Esophagus (tissue), 2 donors: Measurements from ENCODE around the gene EIF6. TPM values are rescaled to one million over a fixed set of nuclear protein-coding genes. Genes with fewer than 3 reads are reported as not detected.

Source experiments
- H3K27ac ChIP-seq, 2 donors: one replicate each; pipeline ENCODE4 v1.5.1; 2013; ENCODE audit warnings: low read depth in 2 of 2, mild to moderate bottlenecking in 2 of 2, inconsistent platforms in 1 of 2, low read length in 1 of 2, moderate library complexity in 1 of 2
- H3K27me3 ChIP-seq, 2 donors: one replicate each; pipeline ENCODE4 v1.6.1; 2013; ENCODE audit warnings: low read length in 2 of 2, control low read depth in 1 of 2, mild to moderate bottlenecking in 1 of 2; ENCODE audit not compliant: insufficient read depth in 2 of 2, control insufficient read depth in 1 of 2
- H3K36me3 ChIP-seq, 2 donors: one replicate each; pipeline ENCODE4 v1.6.1; 2013; ENCODE audit warnings: low read length in 1 of 2; ENCODE audit not compliant: control insufficient read depth in 2 of 2, insufficient read depth in 2 of 2
- H3K4me1 ChIP-seq, 2 donors: one replicate each; pipeline ENCODE4 v1.6.1; 2013; ENCODE audit warnings: low read length in 1 of 2; ENCODE audit not compliant: control insufficient read depth in 2 of 2, insufficient read depth in 2 of 2
- H3K4me3 ChIP-seq, 2 donors: one replicate each; pipeline ENCODE4 v1.5.1; 2013; ENCODE audit warnings: low read length in 2 of 2, mild to moderate bottlenecking in 2 of 2, low read depth in 1 of 2, moderate library complexity in 1 of 2
- H3K9me3 ChIP-seq, 2 donors: one replicate each; pipeline ENCODE4 v1.6.1; 2013; ENCODE audit warnings: mild to moderate bottlenecking in 2 of 2, low read depth in 1 of 2, low read length in 1 of 2, moderate library complexity in 1 of 2; ENCODE audit not compliant: control insufficient read depth in 2 of 2, insufficient read depth in 1 of 2
- WGBS, 2 donors: extraction: QIAGEN DNeasy Blood & Tissue Kit; methylation state at CpG; one replicate each; pipeline ENCODE4 v1.1.7; 2013; 5-methylcytosine and 5-hydroxymethylcytosine counted together
- polyA plus RNA-seq, 2 donors: library from polyadenylated mRNA; stranded (reverse); fragments of 200-250 nt; gene quantifications; one replicate each; pipeline ENCODE4 v1.2.3, GENCODE V29; 2013
- donor health status: healthy with polysubstance abuse.
- donor health status: Bipolar disorder and iron deficiency.

Gene EIF6
- polyA plus RNA-seq, 2 donors = 186 to 315 TPM

DNA sequence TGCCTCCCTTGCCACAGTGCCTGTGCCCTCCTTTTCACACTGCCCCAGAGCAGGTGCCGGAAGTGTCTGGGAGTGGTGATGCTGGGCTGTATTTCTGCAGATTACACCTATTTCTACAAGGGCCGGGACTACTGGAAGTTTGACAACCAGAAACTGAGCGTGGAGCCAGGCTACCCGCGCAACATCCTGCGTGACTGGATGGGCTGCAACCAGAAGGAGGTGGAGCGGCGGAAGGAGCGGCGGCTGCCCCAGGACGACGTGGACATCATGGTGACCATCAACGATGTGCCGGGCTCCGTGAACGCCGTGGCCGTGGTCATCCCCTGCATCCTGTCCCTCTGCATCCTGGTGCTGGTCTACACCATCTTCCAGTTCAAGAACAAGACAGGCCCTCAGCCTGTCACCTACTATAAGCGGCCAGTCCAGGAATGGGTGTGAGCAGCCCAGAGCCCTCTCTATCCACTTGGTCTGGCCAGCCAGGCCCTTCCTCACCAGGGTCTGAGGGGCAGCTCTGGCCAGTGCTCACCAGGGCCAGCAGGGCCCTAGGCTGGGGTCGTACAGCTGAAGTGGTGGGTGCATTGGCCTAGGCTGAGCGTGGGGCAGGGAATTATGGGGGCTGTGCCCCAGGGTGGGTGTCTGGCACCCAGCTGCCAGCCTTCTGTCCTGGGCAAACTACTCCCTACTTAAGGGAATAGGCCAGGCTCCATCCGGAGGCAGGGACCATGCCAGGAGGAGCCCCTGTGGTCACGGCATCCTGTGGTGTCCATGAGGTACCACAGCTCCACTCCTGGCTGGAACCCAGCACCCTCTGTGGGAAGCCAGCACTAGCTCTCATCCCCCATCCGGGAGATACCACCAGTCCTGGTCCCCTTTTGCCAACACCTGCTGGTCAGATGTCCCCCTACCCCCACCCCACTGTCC, 10.1 kb downstream of the EIF6 start:
- 91 to 93% methylated on average over 24 of the region's 24 CpGs for WGBS, 2 donors
- Histone ChIP-seq H3K27ac (no peak overlapping the region), H3K4me3 (no peak overlapping the region), H3K9me3 (no peaks in the 10 kb centered on the region), H3K36me3 (peaks cover under 1 to 44% of the 10 kb centered on the region in 2 donors), H3K4me1 (peaks cover 2 to 7% of the 10 kb centered on the region in 2 donors), H3K27me3 (no peaks in the 10 kb centered on the region)

DNA sequence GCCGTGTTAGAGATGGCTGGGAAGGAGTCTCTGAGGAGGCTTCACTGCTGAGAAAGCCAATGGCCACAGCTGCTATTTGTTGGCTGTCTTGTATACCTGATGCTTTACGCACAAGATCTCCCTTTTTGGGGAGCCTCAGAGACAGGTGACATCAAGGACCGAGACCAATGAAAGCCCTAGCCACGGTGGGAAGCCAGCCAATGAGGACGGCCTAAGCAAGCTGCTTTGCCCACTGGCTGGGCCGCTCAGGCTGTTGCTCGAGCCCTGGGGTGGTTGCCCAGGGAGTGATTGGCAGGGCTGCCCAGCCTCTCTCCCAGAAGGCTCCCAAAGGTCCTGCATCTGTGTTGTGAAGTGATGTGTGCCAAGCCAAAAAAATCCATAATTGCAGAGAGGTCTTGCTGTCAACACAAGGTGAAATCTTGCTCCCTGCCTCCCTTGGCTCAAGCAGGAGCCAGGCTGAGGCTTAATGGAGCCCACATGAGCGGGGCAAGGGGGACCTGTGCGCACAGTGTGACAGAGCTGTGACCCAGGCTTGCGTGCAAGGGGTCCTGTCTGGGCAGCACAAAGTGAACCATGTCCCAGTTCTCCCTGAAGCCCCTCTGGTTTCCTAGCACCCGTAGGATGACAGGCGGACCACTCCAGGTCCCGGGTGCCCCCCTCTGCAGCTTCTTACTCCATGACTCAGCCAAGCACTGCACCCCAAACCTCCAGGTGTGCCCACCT, 11.0 kb downstream of the EIF6 start:
- H3K4me1 ChIP-seq = peaks cover 2 to 7% of the 10 kb centered on the region in 2 donors
- no peaks in the 10 kb centered on the region for H3K9me3 ChIP-seq
- peaks cover 0 to 36% of the 10 kb centered on the region in 2 donors for H3K36me3 ChIP-seq
- H3K27ac ChIP-seq = no peak overlapping the region
- WGBS, 2 donors = 80 to 84% methylated on average over 13 of the region's 13 CpGs
- H3K27me3 ChIP-seq = no peaks in the 10 kb centered on the region
- no peak overlapping the region for H3K4me3 ChIP-seq

DNA sequence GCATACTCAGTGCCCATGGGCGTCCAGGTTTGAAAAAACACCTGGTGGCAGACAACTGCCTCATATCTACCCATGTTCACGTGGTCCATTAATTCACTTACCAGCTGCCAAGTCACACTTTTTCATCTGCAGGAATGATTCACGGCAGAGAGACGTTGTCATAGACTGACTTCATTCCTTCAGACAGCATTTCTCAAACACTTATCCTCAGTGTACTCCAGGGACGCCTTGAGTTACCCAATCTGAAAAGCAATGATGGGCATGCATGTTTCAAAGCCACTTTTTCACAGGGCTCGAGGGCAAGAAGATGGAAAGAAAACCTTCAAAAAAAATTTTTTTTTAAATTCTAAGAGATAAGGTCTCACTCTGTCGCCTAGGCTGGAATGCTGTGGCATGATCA, 12.7 kb downstream of the EIF6 start:
- no peak overlapping the region for H3K4me3 ChIP-seq
- H3K27ac ChIP-seq = no peak overlapping the region
- no peaks in the 10 kb centered on the region for H3K27me3 ChIP-seq
- peaks cover 2 to 7% of the 10 kb centered on the region in 2 donors for H3K4me1 ChIP-seq
- no peaks in the 10 kb centered on the region for H3K9me3 ChIP-seq
- peaks cover 0 to 43% of the 10 kb centered on the region in 2 donors for H3K36me3 ChIP-seq
- 71 to 81% methylated on average over 7 of the region's 7 CpGs for WGBS, 2 donors

DNA sequence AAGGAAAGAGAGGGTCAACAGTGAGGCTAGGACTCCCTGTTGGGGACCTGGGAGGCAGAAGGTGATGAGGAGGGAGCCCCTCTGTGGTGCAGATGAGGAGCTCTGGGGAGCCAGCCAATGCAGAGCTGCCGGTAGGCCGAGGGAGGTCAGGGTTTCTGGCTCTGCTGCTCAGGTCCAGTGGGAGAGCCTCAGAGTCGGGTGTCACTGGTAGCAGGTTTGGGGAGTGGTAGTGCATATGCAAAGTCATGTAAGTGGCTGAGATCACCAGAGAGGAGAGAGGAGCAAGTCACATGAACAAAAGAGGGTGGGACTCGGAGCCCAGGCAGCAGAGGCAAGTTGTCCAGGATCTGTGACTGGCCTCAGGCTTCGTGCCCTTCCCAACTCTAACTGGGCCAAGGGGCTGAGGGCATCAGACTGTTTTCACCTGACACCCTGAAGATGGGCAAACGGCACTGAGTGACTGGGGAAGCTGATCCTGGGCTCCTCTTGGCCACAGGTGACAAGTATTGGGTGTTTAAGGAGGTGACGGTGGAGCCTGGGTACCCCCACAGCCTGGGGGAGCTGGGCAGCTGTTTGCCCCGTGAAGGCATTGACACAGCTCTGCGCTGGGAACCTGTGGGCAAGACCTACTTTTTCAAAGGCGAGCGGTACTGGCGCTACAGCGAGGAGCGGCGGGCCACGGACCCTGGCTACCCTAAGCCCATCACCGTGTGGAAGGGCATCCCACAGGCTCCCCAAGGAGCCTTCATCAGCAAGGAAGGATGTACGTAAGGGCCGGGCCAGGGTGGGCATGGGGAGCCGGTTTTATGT, 13.3 kb downstream of the EIF6 start:
- H3K27me3 ChIP-seq = no peaks in the 10 kb centered on the region
- H3K9me3 ChIP-seq = no peaks in the 10 kb centered on the region
- H3K4me1 ChIP-seq = peaks cover 0 to 4% of the 10 kb centered on the region in 2 donors
- peaks cover 0 to 43% of the 10 kb centered on the region in 2 donors for H3K36me3 ChIP-seq
- no peak overlapping the region for H3K4me3 ChIP-seq
- H3K27ac ChIP-seq = no peak overlapping the region
- 85 to 89% methylated on average over 20 of the region's 20 CpGs for WGBS, 2 donors

DNA sequence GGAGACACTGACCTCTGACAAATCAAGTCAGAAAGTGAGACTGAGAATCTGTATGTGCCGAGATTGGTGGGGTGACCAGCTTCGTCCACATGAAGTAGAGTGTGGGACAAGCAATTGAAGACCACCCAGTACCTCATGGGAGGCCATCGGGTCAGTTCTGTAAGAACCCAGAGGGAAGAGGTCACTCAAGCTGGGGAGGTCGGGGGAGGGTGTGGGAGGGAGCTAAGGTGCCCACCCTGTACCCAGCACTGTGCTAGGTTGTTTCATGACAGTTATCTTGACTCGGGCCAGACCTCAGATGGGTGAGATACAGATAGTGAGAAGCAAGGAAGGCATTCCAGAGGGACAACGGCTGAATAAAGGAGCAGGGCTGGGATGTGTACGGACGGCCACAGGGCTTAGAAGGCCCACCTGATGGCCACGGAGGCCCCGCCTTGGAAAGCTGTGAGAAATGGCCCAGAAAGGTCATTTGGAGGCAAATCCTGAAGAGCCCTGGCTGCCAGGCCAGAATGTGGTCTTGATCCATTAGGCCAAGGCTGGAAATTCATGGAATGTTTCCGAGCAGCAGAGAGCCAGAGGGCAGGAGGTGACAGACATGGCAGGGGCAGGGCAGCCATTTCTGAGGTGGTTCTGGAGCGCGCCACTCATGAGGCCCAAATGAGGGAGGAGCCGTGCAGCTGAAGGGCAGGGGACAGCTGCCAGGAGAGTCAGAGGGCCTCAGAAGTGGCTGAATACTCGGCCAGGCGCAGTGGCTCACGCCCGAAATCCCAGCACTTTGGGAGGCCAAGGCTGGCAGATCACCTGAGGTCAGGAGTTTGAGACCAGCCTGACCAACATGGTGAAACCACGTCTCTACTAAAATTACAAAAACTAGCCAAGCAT, 14.3 kb downstream of the EIF6 start:
- no peak overlapping the region for H3K27ac ChIP-seq
- H3K4me3 ChIP-seq = no peak overlapping the region
- peaks cover 0 to 39% of the 10 kb centered on the region in 2 donors for H3K36me3 ChIP-seq
- no peaks in the 10 kb centered on the region for H3K27me3 ChIP-seq
- no peaks in the 10 kb centered on the region for H3K9me3 ChIP-seq
- 89 to 90% methylated on average over 19 of the region's 19 CpGs for WGBS, 2 donors
- no peaks in the 10 kb centered on the region for H3K4me1 ChIP-seq

DNA sequence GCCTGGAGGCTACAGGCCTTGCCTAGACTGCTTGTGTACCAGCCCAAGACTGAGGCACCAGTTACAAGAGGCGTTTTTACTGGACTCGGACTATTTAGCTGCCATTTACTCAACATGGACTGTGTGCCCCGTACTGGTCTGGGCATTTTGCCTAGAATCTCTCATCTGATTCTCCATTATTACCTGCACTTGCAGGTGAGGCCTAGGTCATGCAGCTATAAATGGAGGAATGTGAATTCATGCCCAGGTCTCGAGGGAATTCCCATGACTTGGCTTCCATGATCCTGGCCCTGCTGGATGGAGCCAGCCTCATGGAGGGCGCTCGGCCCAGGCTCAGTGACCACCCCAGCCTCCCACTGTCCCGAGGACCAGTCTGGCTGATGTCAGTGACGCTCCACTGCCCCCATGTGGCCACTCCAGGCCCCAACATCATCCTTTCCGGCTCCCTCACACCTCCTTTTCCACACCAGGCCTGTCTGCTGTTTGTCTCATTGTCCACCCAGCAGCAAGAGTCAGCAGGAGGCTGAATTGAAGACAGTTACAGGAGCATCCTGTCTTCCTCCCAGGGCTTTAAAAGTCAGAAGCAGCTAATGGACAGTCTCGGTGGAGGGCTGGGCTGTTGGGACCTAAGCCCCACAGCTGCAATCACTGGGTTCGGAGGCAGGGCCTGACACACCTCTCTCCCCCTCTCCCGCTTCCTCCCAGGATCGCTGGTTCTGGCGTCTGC, 15.4 kb downstream of the EIF6 start:
- Histone ChIP-seq H3K4me3 (no peak overlapping the region), H3K9me3 (no peaks in the 10 kb centered on the region), H3K27me3 (no peaks in the 10 kb centered on the region), H3K4me1 (no peaks in the 10 kb centered on the region), H3K36me3 (peaks cover 0 to 37% of the 10 kb centered on the region in 2 donors), H3K27ac (no peak overlapping the region)
- 53 to 61% methylated on average over 14 of the region's 14 CpGs for WGBS, 2 donors

DNA sequence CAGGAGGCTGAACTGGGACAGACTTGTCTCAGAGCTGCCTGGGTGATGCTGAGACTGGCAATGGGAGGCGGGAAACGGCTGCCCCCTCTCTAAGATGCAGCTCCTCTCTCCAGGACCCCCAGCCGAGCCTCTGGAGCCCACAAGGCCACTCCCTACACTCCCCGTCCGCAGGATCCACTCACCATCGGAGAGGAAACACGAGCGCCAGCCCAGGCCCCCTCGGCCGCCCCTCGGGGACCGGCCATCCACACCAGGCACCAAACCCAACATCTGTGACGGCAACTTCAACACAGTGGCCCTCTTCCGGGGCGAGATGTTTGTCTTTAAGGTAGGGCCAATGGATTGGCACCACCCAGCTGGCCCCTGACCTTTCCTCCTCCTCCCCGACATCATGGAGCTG, 17.5 kb downstream of the EIF6 start:
- Histone ChIP-seq H3K4me1 (peaks cover 0 to 3% of the 10 kb centered on the region in 2 donors), H3K27me3 (no peaks in the 10 kb centered on the region), H3K36me3 (peaks cover 0 to 35% of the 10 kb centered on the region in 2 donors), H3K27ac (no peak overlapping the region), H3K9me3 (no peaks in the 10 kb centered on the region), H3K4me3 (no peak overlapping the region)
- WGBS, 2 donors = 91 to 94% methylated on average over 16 of the region's 16 CpGs

DNA sequence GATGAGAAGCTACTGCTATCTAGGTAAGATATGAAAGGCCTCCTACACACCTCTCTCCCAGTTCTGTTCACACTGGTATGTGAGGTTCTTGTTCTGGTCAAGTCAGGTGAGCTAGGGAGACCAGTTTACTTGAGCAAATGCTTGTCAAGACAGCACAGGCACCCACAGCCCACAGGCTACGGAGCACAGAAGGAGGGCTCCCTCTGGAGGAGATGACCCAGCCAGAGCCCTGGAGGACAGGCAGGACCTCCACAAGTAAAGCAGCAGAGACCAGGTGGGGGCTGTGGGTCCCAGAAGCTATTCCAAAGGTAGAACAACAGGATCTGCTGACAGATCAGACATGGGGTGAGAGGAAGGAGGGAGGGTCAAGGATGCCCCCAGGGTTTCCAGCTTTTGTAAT, 19.8 kb downstream of the EIF6 start:
- Histone ChIP-seq H3K27ac (no peak overlapping the region), H3K36me3 (peaks cover 2 to 29% of the 10 kb centered on the region in 2 donors), H3K9me3 (no peaks in the 10 kb centered on the region), H3K4me3 (no peak overlapping the region), H3K4me1 (peaks cover 0 to 3% of the 10 kb centered on the region in 2 donors), H3K27me3 (no peaks in the 10 kb centered on the region)
- 59 to 78% methylated on average over 1 of the region's 1 CpG for WGBS, 2 donors
